K562 (cell line): ENCODE results near the gene ATP8B4. TPM values are rescaled to one million over a fixed set of nuclear protein-coding genes. Genes with fewer than 3 reads are reported as not detected.
A peak's percentile ranks its signal among the peaks of the same experiment; 100 is the strongest.

Experiments
- ATF4 ChIP-seq: fragments of 450-650 bp; formaldehyde crosslinking; IDR thresholded peaks from 2 replicates; pipeline ENCODE4 v1.4.0; 2022; ENCODE audit warnings: mild to moderate bottlenecking, moderate library complexity
- BACH1 ChIP-seq: fragments of 200-800 bp; sonication (Bioruptor generic); IDR thresholded peaks from 2 replicates; pipeline ENCODE4 v1.6.1; 2016; ENCODE audit warnings: missing genetic modification characterization, missing compliant biosample characterization
- CBX5 ChIP-seq: IDR thresholded peaks from 2 replicates; pipeline ENCODE4 v1.6.1; 2014; ENCODE audit warnings: low read depth, borderline replicate concordance
- CC2D1A ChIP-seq: fragments of 450-650 bp; IDR thresholded peaks from 2 replicates; pipeline ENCODE4 v1.6.1; 2017; ENCODE audit warnings: mild to moderate bottlenecking
- CTCF ChIP-seq, 3 experiments: IDR thresholded peaks in 2 of 3; conservative IDR thresholded peaks in 1 of 3; 2 replicates each; pipeline ENCODE4 v1.5.1; 2011 to 2012; ENCODE audit warnings: low read length in 3 of 3, mild to moderate bottlenecking in 3 of 3, control low read depth in 2 of 3, improper control_type of control experiment in 1 of 3, inconsistent platforms in 1 of 3, low read depth in 1 of 3, mixed read lengths in 1 of 3, moderate library complexity in 1 of 3; ENCODE audit not compliant: insufficient read depth in 2 of 3
- MLX ChIP-seq, 2 experiments: fragments of 450-650 bp in 1 of 2; sonication (generic) in 1 of 2; formaldehyde crosslinking; conservative IDR thresholded peaks; 2 replicates each; pipeline versions ENCODE4 v1.4.0 to v1.8.1; 2020 to 2022; ENCODE audit warnings: mild to moderate bottlenecking in 1 of 2, missing genetic modification reagents in 1 of 2
- NELFE ChIP-seq: IDR thresholded peaks from 2 replicates; pipeline ENCODE4 v1.6.1; 2011; ENCODE audit warnings: mild to moderate bottlenecking; ENCODE audit not compliant: insufficient read depth, insufficient read length
- NR2C1 ChIP-seq, 2 experiments: fragments of 450-650 bp; IDR thresholded peaks; 2 replicates each; pipeline ENCODE4 v1.6.1; 2017; ENCODE audit warnings: mild to moderate bottlenecking in 2 of 2, antibody characterized with exemption in 1 of 2, inconsistent platforms in 1 of 2, missing compliant biosample characterization in 1 of 2, missing genetic modification characterization in 1 of 2
- SMC3 ChIP-seq: conservative IDR thresholded peaks from 2 replicates; pipeline ENCODE4 v1.6.1; 2011; ENCODE audit warnings: low read depth, low read length, improper control_type of control experiment; ENCODE audit not compliant: insufficient read depth
- SREBF1 ChIP-seq: fragments of 150-350 bp; IDR thresholded peaks from 2 replicates; pipeline ENCODE4 v1.6.1; 2014; ENCODE audit warnings: antibody characterized with exemption, low read depth, low read length, borderline replicate concordance
- TEAD4 ChIP-seq, 2 experiments: sonication (generic) in 1 of 2; formaldehyde crosslinking in 1 of 2; IDR thresholded peaks; 2 replicates each; pipeline versions ENCODE4 v1.6.1 to v1.8.0; 2012 to 2022; ENCODE audit warnings: borderline replicate concordance in 1 of 2, inconsistent platforms in 1 of 2, low read length in 1 of 2, mild to moderate bottlenecking in 1 of 2, missing genetic modification reagents in 1 of 2
- TRIM28 ChIP-seq: fragments of 450-650 bp; IDR thresholded peaks from 2 replicates; pipeline ENCODE4 v1.6.1; 2017
- USF2 ChIP-seq: sonication (generic); formaldehyde crosslinking; IDR thresholded peaks from 2 replicates; pipeline ENCODE4 v1.5.0; 2020; ENCODE audit warnings: missing genetic modification reagents
- ZNF134 ChIP-seq: fragments of 250-450 bp; sonication (Bioruptor Pico); conservative IDR thresholded peaks from 2 replicates; pipeline ENCODE4 v1.4.0; 2020
- ZNF274 ChIP-seq: IDR thresholded peaks from 2 replicates; pipeline ENCODE4 v1.6.1; 2011; ENCODE audit warnings: low read depth, mild to moderate bottlenecking, low read length, moderate library complexity, borderline replicate concordance
- ZNF280A ChIP-seq: fragments of 450-650 bp; IDR thresholded peaks from 2 replicates; pipeline ENCODE4 v1.6.1; 2018; ENCODE audit warnings: mild to moderate bottlenecking, low read depth; ENCODE audit not compliant: partially characterized antibody
- ZNF436 ChIP-seq: fragments of 250-450, 450-650 bp; sonication (Bioruptor Pico); formaldehyde crosslinking; IDR thresholded peaks from 2 replicates; pipeline ENCODE4 v1.7.0; 2020; ENCODE audit warnings: mild to moderate bottlenecking
- polyA plus RNA-seq, 8 experiments: library from polyadenylated mRNA; depleted of rRNA in 4 of 8; stranded (reverse) in 5 of 8; unstranded in 3 of 8; fragments of >200 nt; fragmentation: Nextera tagmentation in 2 of 8; fragmentation: Illumina TruSeq in 1 of 8; extraction: Ambion mirVana in 2 of 8; extraction: Trizol in 1 of 8; gene quantifications; 2 replicates each; pipeline versions ENCODE4 v1.2.1 to v1.2.3, GENCODE V29; 2011 to 2014; ENCODE audit warnings: inconsistent platforms in 1 of 8, missing spikeins in 1 of 8
- total RNA-seq, 7 experiments: library from RNA; depleted of rRNA in 6 of 7; stranded (reverse); fragments of >200 nt in 6 of 7; fragmentation: Illumina TruSeq in 2 of 7; extraction: Trizol in 2 of 7; gene quantifications; 2 replicates each; pipeline versions ENCODE4 v1.2.1 to v1.2.3, GENCODE V29; 2011 to 2021; ENCODE audit warnings: low replicate concordance in 1 of 7

The ATP8B4 gene
- total and polyA plus RNA-seq, 9 of the 15 experiments (the other 6 are each of a cell fraction or from before 2014, with no cell fraction given) = 0.14 to 2.5 (median 0.44) TPM

- TF ChIP-seq CTCF (IDR thresholded peaks at IDR 0.05 in 2 of 3, conservative IDR thresholded peaks at IDR 0.05 in 1 of 3; ENCODE audit: insufficient read depth in 2 of 3, low read depth in 1 of 3, low read length in 3 of 3) = peak; percentile 79 to 92 (median 82)
- TF ChIP-seq ZNF436 (CRISPR knock-in tag) = no peak
- TF ChIP-seq SMC3 = peak; percentile 84
- no peak for TF ChIP-seq NR2C1 (IDR thresholded peaks at IDR 0.05)
- no peak for TF ChIP-seq NR2C1 (tag; IDR thresholded peaks at IDR 0.05)
- peak; percentile 68 for TF ChIP-seq CC2D1A
- no peak for TF ChIP-seq USF2 (CRISPR knock-in tag)
- TF ChIP-seq ATF4 = no peak
- TF ChIP-seq ZNF280A = no peak
- no peak for TF ChIP-seq BACH1 (tag)
- TF ChIP-seq ZNF134 (CRISPR knock-in tag) = peak; percentile 71
- TF ChIP-seq CBX5 = no peak
- no peak for TF ChIP-seq MLX (CRISPR knock-in tag; conservative IDR thresholded peaks at IDR 0.05)
- no peak for TF ChIP-seq SREBF1
- 0 out of 2 replicates have a peak, but pooled peaks have one; percentile 39 for TF ChIP-seq TEAD4 (IDR thresholded peaks at IDR 0.05; ENCODE audit: low read length)
- TF ChIP-seq TEAD4 (CRISPR knock-in tag; IDR thresholded peaks at IDR 0.05; ENCODE audit: borderline replicate concordance) = no peak
- no peak for TF ChIP-seq NELFE
- TF ChIP-seq ZNF274 = no peak
- no peak for TF ChIP-seq TRIM28
These were observed 29.4 kb upstream of the ATP8B4 start (continued) for GRCh38 chr15:50148362-50148963.
